Mononuclear cell (primary cell): Measurements from ENCODE around the gene GDPD5. TPM values are rescaled to one million over a fixed set of nuclear protein-coding genes. Genes with fewer than 3 reads are reported as not detected.
A peak's percentile ranks its signal among the peaks of the same experiment; 100 is the strongest.

ENCODE experiments used
- H3K27me3 ChIP-seq: 2 replicates; pipeline ENCODE4 v1.6.0; 2011; ENCODE audit warnings: low read length, control low read depth; ENCODE audit not compliant: insufficient read depth
- H3K4me1 ChIP-seq: 2 replicates; pipeline ENCODE4 v1.5.1; 2011; ENCODE audit warnings: mild to moderate bottlenecking, low read length, control low read depth; ENCODE audit not compliant: insufficient read depth
- H3K4me3 ChIP-seq: 2 replicates; pipeline ENCODE4 v1.5.1; 2011; ENCODE audit warnings: mild to moderate bottlenecking, low read length, moderate library complexity
- H3K9me3 ChIP-seq: 2 replicates; pipeline ENCODE4 v1.5.1; 2011; ENCODE audit warnings: low read depth, mild to moderate bottlenecking, control low read depth, low read length
- total RNA-seq: library from RNA; depleted of rRNA; stranded (reverse); fragments of >200 nt; gene quantifications from one replicate; pipeline ENCODE4 v1.2.3, GENCODE V29; 2012

The GDPD5 gene, protein sequence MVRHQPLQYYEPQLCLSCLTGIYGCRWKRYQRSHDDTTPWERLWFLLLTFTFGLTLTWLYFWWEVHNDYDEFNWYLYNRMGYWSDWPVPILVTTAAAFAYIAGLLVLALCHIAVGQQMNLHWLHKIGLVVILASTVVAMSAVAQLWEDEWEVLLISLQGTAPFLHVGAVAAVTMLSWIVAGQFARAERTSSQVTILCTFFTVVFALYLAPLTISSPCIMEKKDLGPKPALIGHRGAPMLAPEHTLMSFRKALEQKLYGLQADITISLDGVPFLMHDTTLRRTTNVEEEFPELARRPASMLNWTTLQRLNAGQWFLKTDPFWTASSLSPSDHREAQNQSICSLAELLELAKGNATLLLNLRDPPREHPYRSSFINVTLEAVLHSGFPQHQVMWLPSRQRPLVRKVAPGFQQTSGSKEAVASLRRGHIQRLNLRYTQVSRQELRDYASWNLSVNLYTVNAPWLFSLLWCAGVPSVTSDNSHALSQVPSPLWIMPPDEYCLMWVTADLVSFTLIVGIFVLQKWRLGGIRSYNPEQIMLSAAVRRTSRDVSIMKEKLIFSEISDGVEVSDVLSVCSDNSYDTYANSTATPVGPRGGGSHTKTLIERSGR
- 14.5 TPM for total RNA-seq

- peaks cover 30% of the 10 kb centered on the region for H3K4me1 ChIP-seq
These were observed at the start of gene GDPD5 for GRCh38 chr11:75525433-75526191. Gene GDPD5, minus strand, starts transcription at chr11:75525941. Its CDS starts 48,206 bp downstream, at chr11:75477735.

DNA sequence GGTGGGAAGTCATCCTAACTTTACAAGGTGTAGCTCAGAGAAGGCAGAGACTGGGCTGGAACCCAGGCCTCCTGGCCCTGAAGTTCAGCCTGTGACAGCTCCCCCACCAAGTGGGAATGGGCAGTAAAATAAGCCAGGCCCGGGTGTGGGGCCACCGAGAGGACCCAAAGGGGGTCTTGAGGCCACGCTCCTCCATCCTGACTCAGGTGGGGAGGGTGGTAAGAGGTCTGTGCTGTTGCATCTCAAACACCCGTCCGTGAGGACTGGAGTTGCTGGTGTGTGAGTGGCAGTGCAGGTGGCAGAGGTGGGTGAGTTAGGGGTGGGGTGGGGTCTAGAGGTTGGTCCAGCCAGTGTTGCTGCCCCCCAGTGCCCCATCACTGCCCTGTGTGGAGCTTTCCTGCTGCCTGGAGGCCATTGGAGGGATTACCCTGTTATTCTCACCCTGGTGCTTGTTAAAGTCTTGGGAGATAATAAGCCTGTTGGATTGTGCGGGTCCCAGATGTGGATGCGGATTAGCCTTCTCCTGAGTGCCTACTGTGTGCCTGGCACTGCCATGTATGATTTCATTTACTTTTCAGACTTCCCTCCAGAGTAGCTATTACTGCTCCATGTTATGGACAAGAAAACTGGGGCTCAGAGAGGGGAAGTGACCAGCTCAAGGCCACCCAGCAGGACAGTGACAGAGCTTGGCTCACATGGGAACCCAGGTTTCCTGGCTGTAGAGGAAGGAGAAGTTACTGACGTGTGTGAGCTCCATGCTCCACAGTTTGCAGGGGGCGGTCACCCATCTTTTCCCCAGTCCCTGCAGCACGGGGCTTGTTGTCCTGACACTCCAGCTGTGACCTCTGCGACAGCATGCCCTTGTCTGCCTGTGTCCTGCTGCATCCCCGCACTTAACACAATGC lies 49.2 kb upstream of the GDPD5 start:
- Histone ChIP-seq H3K4me1 (peaks cover 10% of the 10 kb centered on the region), H3K4me3 (no peak overlapping the region), H3K27me3 (no peaks in the 10 kb centered on the region), H3K9me3 (no peaks in the 10 kb centered on the region)

More at GRCh38 chr11:75525433-75526191, at the start of gene GDPD5:
- no peaks in the 10 kb centered on the region for H3K9me3 ChIP-seq
- no peaks in the 10 kb centered on the region for H3K27me3 ChIP-seq
- peak within 1 kb of the TSS; percentile 57 for H3K4me3 ChIP-seq

GRCh38 chr11:75572744-75573143 lies 47.0 kb upstream of the GDPD5 start:
- Histone ChIP-seq H3K4me3 (no peak overlapping the region), H3K27me3 (no peaks in the 10 kb centered on the region), H3K4me1 (peaks cover 10% of the 10 kb centered on the region), H3K9me3 (no peaks in the 10 kb centered on the region)

DNA sequence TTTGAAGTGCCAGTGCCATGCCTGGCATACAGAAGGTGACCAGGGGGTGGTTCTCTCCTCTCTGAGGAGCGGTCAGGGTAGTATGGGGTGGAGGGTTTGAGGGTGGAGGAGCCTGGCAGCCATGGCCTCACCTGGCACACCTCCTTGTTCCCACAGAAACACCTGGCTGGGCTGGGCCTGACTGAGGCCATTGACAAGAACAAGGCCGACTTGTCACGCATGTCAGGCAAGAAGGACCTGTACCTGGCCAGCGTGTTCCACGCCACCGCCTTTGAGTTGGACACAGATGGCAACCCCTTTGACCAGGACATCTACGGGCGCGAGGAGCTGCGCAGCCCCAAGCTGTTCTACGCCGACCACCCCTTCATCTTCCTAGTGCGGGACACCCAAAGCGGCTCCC lies 45.9 kb upstream of the GDPD5 start:
- no peaks in the 10 kb centered on the region for H3K9me3 ChIP-seq

DNA sequence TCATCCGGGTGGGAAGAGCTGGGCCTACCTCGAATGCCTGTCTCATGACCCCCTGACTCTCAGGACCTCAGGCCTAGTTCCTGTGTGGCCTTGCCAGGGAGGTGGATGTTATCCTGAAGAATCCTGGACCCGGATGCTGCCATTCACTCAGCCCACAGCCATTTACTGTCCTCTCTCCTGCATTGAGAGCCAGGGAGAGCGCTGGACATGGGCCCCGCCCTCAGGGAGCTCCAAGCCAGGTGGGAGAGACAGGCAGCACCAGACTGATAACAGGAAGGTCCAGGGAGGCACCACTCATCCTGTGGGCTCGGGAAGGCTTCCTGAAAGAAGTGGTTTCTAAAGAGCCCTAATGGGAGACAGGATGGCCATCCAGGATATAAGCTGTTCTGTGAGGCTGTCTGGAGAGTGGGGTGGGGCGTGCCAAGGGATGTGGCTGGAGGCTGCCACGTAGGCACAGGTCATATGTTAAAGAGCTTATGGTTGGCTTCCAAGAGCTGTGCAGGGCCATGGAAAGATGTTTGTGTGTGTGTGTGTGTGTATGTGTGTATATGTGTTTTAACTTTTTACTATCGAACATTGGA lies 44.9 kb upstream of the GDPD5 start:
- no peaks in the 10 kb centered on the region for H3K9me3 ChIP-seq
- no peaks in the 10 kb centered on the region for H3K27me3 ChIP-seq
- H3K4me1 ChIP-seq = no peaks in the 10 kb centered on the region
- H3K4me3 ChIP-seq = no peak overlapping the region

More for the DNA sequence above, 45.9 kb upstream of the GDPD5 start:
- peaks cover 6% of the 10 kb centered on the region for H3K4me1 ChIP-seq
- no peaks in the 10 kb centered on the region for H3K27me3 ChIP-seq
- no peak overlapping the region for H3K4me3 ChIP-seq

DNA sequence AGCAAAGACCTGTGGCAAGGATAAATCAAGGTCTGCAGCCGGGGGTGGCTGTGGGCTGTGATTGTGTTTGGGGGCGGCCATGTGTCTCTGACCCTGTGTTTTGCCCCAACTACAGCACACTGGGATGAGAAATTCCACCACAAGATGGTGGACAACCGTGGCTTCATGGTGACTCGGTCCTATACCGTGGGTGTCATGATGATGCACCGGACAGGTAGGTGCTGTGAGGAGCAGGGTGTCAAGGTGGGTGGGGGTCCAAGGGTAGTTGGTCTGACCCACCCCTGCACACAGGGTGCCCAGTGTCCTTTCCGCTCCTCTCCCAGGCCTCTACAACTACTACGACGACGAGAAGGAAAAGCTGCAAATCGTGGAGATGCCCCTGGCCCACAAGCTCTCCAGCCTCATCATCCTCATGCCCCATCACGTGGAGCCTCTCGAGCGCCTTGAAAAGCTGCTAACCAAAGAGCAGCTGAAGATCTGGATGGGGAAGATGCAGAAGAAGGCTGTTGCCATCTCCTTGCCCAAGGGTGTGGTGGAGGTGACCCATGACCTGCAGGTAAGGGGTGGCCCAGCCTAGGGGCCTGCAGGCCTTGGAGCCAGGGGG lies 43.0 kb upstream of the GDPD5 start:
- H3K4me1 ChIP-seq = no peaks in the 10 kb centered on the region
- H3K27me3 ChIP-seq = no peaks in the 10 kb centered on the region
- no peak overlapping the region for H3K4me3 ChIP-seq
- H3K9me3 ChIP-seq = no peaks in the 10 kb centered on the region

GRCh38 chr11:75567971-75568370 lies 42.2 kb upstream of the GDPD5 start:
- Histone ChIP-seq H3K27me3 (no peaks in the 10 kb centered on the region), H3K4me1 (peaks cover 4% of the 10 kb centered on the region), H3K4me3 (no peak overlapping the region), H3K9me3 (no peaks in the 10 kb centered on the region)

DNA sequence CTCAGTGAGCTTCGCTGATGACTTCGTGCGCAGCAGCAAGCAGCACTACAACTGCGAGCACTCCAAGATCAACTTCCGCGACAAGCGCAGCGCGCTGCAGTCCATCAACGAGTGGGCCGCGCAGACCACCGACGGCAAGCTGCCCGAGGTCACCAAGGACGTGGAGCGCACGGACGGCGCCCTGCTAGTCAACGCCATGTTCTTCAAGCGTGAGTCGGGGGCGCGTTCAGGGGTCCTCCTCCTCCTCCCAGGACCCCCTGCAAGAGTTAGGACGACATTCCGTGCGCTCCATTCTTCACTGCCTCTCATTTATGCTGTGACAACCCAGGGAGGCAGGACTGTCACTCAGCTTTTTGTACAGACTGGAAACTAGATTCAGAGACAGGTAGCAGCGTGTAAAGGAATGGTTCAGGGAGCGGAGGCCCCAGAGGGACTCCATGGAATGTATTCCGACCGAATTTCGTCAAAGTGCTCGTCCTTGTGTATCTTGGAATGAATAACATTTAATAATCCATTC lies 41.1 kb upstream of the GDPD5 start:
- Histone ChIP-seq H3K4me1 (peaks cover 10% of the 10 kb centered on the region), H3K27me3 (no peaks in the 10 kb centered on the region), H3K4me3 (no peak overlapping the region), H3K9me3 (no peaks in the 10 kb centered on the region)

DNA sequence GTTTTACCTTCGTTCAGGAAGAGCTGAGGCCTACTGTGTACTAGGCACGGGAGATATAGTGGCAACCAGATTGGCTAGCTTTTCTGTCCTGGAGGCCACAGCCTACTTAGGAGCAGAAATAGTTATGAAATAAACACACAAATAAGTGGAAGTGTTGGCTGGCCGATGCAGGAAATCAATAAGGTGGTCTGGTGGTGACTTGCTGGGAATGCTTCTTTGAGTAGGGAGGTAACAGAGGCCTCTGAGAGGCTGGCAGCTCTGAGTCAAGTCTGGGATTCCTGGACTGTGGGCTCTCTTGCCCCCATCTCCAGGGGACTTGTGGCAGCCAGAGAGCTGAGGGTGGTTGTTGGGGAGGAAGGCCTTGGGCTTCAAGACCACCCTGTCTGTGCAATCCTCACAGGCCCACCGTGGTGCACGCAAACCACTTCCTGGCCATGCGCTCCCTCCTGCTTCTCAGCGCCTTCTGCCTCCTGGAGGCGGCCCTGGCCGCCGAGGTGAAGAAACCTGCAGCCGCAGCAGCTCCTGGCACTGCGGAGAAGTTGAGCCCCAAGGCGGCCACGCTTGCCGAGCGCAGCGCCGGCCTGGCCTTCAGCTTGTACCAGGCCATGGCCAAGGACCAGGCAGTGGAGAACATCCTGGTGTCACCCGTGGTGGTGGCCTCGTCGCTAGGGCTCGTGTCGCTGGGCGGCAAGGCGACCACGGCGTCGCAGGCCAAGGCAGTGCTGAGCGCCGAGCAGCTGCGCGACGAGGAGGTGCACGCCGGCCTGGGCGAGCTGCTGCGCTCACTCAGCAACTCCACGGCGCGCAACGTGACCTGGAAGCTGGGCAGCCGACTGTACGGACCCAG lies 40.4 kb upstream of the GDPD5 start:
- H3K4me1 ChIP-seq = peaks cover 17% of the 10 kb centered on the region
- no peaks in the 10 kb centered on the region for H3K27me3 ChIP-seq
- H3K4me3 ChIP-seq = no peak overlapping the region
- no peaks in the 10 kb centered on the region for H3K9me3 ChIP-seq

GRCh38 chr11:75565221-75565814 lies 39.6 kb upstream of the GDPD5 start:
- Histone ChIP-seq H3K9me3 (no peaks in the 10 kb centered on the region), H3K27me3 (no peaks in the 10 kb centered on the region), H3K4me3 (no peak overlapping the region), H3K4me1 (peaks cover 17% of the 10 kb centered on the region)

- Histone ChIP-seq H3K27me3 (no peaks in the 10 kb centered on the region), H3K4me1 (peaks cover 17% of the 10 kb centered on the region), H3K9me3 (no peaks in the 10 kb centered on the region), H3K4me3 (no peak overlapping the region)
These were observed 38.3 kb upstream of the GDPD5 start for GRCh38 chr11:75563978-75564552.

DNA sequence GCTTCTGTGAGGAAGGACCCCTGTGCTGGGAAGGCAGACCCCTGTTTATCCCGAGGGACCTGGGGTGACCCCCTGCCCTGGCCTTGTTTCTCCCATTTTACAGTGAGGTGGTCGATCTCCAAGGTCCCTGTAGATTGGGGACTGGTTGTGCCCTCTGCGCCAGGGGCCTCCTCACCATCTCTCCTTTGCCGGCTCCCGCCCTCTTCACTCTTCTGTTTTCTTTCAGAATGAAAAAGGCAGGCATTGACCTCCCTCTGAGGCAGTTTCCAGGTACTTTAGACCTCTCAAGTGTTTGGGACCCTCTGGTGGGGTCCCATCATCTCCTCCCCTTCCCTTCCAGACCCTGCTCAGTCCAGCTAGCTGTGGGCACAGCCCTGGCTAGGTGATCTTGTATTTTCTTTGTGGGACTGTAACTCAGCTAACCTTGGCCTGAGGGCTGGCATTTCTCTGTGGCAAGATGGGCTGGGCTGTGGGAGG lies 37.8 kb upstream of the GDPD5 start:
- peaks cover 17% of the 10 kb centered on the region for H3K4me1 ChIP-seq
- H3K27me3 ChIP-seq = no peaks in the 10 kb centered on the region
- no peaks in the 10 kb centered on the region for H3K9me3 ChIP-seq
- H3K4me3 ChIP-seq = no peak overlapping the region
